ENCODE results near the gene DCDC2B. TPM values are rescaled to one million over a fixed set of nuclear protein-coding genes. Genes with fewer than 3 reads are reported as not detected.

Gene DCDC2B
- total and polyA plus RNA-seq, 9 of the 15 experiments (the other 6 are each of a cell fraction or from before 2014, with no cell fraction given): not detected

GRCh38 chr1:32200226-32201010 lies 8.5 kb upstream of the DCDC2B start, which contains the start of gene CCDC28B (continued):
- TF ChIP-seq PTRF (tag; IDR thresholded peaks at IDR 0.05): 0 out of 2 replicates have a peak, but pooled peaks have one; percentile 30
- peak; percentile 42; the same call in 1 of the 2 replicates for TF ChIP-seq E2F1 (CRISPR knock-in tag; IDR thresholded peaks at IDR 0.05)
- TF ChIP-seq PREB (CRISPR knock-in tag; IDR thresholded peaks at IDR 0.05): no peak
- TF ChIP-seq SMAD3 (CRISPR knock-in tag; conservative IDR thresholded peaks at IDR 0.05): no peak
- 0 out of 2 replicates have a peak, but pooled peaks have one; percentile 34 for TF ChIP-seq ZNF263 (CRISPR knock-in tag; IDR thresholded peaks at IDR 0.05; ENCODE audit: borderline replicate concordance)
- TF ChIP-seq HDAC2 (IDR thresholded peaks at IDR 0.05): no peak; the same call in 1 of the 2 replicates
- no peak for TF ChIP-seq ZBTB2 (IDR thresholded peaks at IDR 0.05)
- TF ChIP-seq TBP (optimal IDR thresholded peaks at IDR 0.05; ENCODE audit: low read depth, low read length): peak; percentile 30
- TF ChIP-seq NFIC (IDR thresholded peaks at IDR 0.05): no peak
- no peak for TF ChIP-seq CTCF (IDR thresholded peaks at IDR 0.05 in 2 of 3, conservative IDR thresholded peaks at IDR 0.05 in 1 of 3; ENCODE audit: insufficient read depth in 2 of 3, low read depth in 1 of 3, low read length in 3 of 3)
- TF ChIP-seq ZBTB12 (CRISPR knock-in tag; IDR thresholded peaks at IDR 0.05): no peak; the same call in 1 of the 2 replicates

Data from K562 (cell line).